GM12864 (cell line): ENCODE measurements around the gene RPS6KA1.
"Not testable (repeated sequence)": the region's sequence is repeated elsewhere in the genome, so short reads cannot be mapped to it uniquely, and the experiment has no call there.

Experiments
- DNase-seq: peaks from one replicate; pipeline ENCODE4 v3.0.0-alpha.2; 2011; ENCODE audit warnings: low read depth
- H3K4me3 ChIP-seq: 2 replicates; pipeline ENCODE4 v1.5.1; 2011; ENCODE audit warnings: mild to moderate bottlenecking, low read depth, low read length, control low read depth
- TF ChIP-seq, protein P1 (sequence below): IDR thresholded peaks from 2 replicates; pipeline ENCODE4 v1.5.1; 2011; ENCODE audit warnings: low read depth, mild to moderate bottlenecking, moderate library complexity, low read length, control low read depth, inconsistent platforms; ENCODE audit errors: missing control alignments

RPS6KA1 gene

DNA sequence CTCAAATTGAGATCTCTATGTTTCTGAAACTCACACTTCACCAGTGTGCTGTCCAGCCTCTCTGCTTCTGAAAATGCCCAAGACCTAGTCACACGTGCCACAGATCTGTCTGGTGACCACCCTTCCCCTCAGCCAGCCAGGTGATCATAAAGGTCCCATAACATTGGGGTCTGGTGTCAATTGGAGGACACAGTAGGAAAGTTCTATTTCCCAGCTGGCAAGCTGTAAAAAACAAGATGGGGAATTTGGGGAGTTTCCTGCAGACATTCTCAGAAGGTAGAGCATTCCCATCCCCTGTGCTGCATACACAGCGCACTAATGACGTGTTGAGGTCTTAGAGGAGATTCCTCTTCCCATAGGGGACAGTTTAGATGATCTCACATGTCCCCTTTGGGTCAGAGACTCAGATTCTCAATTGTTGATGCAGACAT is 50.1 kb downstream of the RPS6KA1 start:
- H3K4me3 ChIP-seq: no peak overlapping the region
- DNase-seq: no peak
- TF ChIP-seq, protein P1, sequence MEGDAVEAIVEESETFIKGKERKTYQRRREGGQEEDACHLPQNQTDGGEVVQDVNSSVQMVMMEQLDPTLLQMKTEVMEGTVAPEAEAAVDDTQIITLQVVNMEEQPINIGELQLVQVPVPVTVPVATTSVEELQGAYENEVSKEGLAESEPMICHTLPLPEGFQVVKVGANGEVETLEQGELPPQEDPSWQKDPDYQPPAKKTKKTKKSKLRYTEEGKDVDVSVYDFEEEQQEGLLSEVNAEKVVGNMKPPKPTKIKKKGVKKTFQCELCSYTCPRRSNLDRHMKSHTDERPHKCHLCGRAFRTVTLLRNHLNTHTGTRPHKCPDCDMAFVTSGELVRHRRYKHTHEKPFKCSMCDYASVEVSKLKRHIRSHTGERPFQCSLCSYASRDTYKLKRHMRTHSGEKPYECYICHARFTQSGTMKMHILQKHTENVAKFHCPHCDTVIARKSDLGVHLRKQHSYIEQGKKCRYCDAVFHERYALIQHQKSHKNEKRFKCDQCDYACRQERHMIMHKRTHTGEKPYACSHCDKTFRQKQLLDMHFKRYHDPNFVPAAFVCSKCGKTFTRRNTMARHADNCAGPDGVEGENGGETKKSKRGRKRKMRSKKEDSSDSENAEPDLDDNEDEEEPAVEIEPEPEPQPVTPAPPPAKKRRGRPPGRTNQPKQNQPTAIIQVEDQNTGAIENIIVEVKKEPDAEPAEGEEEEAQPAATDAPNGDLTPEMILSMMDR: no peak

DNA sequence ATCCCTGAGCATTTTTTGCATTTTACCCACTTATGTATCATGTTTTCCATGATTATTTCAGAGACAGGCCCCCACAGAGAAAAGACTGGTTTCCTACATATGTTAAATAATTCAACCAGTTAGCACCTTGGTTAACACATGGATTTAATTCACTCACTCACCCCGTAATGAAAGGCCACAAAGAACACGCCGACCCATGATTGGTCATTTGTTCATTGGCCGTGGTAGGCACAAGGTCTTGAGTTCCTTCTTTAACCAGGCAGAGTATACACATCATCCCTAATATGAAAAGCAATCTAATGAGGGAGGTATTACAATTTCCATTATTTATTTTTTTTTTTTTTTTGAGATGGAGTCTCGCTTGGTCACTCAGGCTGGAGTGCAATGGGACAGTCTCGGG is 50.6 kb downstream of the RPS6KA1 start:
- DNase-seq: no peak
- no peak overlapping the region for H3K4me3 ChIP-seq
- TF ChIP-seq, protein P1: no peak

DNA sequence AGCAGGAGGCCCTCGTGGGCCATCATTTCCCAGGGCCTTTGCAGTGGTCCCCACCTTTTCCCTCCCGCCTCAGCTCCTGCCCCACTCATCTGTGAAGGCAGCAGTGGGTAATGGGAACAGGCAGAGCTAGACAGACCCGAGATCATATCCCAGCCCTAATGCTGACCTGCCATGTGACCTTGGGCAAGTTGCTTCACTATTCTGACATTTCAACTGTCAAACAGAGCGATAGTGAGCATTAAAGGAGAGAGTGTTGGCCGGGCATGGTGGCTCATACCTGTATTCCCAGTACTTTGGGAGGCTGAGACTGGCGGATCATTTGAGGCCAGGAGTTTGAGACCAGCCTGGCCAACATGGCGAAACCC is 51.7 kb downstream of the RPS6KA1 start:
- TF ChIP-seq, protein P1: no peak
- no peak overlapping the region for H3K4me3 ChIP-seq
- DNase-seq: no peak

DNA sequence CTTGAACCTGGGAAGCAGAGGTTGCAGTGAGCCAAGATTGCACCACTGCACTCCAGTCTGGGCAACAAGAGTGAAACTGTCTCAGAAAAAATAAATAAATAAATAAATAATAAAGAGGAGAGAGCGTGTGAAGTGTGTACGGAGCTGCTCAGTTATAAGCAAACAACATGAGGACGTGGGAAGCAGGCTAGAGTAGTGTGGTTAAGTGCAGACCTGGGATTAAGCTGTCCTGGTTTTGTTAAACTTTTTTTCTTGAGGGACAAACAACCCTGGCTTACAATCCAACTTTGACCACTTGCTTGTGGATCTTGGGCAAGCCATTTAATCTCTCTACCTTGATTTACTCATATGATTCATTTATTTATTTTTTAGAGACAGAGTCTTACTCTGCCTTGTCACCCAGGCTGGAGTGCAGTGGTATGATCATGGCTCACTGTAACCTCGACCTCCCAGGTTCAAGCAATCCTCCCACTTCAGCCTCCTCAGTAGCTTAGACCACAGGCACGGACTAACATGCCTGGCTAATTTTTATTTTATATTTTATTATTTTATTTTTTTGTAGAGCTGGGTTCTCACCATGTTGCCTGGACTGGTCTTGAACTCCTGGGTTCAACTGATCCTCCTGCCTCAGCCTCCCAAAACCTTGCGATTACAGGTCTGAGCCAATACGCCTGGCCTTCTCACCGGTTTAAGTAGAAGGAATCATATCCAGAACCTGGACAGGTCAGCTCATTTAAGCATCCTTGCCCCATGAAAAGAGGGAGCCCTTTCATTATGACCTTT is 52.7 kb downstream of the RPS6KA1 start:
- DNase-seq: no peak
- TF ChIP-seq, protein P1: no peak
- no peak overlapping the region for H3K4me3 ChIP-seq

DNA sequence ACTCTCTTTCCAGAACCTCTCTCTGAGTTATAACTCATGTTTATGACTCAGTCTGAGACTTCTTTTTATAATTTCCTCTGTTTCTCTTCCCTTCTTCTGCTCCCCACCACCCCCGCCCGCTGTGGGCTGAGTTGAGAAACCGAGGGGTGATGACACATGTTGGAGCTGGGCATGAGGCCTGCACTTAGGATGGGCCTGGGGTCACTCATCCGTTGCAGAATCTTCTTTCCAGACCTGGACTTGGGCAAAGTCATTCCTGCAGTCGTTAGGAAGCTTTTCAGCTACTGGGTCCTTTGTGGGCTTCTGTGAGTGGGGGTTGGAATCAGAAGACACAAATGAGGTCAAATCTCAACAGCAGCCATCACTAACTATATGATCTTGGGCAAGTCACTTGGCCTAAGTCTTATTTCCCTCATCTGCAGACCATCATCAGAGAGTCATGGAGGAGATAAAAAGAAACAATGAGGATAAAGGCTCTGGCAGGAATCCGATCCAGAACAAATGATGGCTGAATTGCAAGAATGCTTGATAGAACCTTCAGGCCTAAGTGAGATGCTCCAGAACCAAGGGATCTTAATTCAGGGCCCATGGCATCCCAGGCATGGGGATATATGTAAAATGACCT is 53.4 kb downstream of the RPS6KA1 start:
- H3K4me3 ChIP-seq: no peak overlapping the region
- no peak for DNase-seq
- TF ChIP-seq, protein P1: no peak

DNA sequence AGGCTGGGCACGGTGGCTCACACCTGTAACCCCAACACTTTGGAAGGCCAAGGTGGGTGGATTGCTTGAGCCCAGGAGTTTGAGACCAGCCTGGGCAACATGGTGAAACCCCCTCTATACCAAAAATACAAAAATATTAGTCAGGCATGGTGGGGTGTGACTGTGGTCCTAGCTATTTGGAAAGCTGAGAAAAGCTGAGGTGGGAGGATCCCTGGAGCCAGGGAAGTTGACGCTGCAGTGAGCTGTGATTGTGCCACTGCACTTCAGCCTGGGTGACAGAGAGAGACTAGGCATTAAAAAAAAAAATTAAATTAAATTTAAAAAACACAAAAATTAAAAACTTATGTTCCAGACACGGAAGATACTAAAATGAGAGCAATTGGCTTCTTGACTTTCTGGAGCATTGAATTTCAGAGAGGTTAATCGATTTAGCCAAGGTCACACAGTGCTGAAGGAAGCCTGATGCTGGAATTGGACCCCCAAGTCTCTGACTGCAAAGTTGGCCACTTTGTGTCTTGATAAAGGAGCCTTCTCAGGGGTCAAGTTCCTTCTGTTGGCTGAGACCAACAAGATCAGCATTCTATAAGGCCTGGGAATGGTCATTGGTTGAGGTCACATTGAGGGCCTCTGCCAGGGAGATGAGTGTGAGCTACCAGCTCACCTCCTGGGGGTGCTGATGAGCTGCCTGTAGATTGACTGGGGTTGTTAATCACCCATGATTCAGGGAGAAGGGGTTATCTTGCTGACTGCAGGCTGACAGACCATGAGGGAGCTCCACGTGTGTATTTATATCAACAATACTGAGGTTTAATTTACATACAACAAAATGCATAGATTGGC is 54.3 kb downstream of the RPS6KA1 start:
- TF ChIP-seq, protein P1: peak; percentile 57
- H3K4me3 ChIP-seq: no peak overlapping the region
- DNase-seq: no peak

DNA sequence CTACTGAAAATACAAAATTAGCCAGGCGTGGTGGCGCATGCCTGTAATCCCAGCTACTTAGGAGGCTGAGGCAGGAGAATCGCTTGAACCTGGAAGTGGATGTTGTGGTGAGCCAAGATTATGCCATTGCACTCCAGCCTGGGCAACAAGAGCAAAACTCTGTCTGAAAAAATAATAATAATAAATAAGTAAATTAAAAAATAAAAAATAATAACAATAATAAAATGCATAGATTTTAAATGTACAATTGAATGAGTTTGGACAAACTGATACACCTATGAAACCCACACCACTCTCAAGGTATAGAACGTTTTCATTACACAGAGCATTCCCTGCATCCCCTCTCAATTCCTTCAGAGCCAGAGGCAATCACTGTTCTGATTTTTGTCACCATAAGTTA is 55.0 kb downstream of the RPS6KA1 start:
- H3K4me3 ChIP-seq, DNase-seq: not testable (repeated sequence)
